ENCODE data around the gene EDC3. TPM values are rescaled to one million over a fixed set of nuclear protein-coding genes. Genes with fewer than 3 reads are reported as not detected.
A peak's percentile ranks its signal among the peaks of the same experiment; 100 is the strongest.
"Not testable (repeated sequence)": the region's sequence is repeated elsewhere in the genome, so short reads cannot be mapped to it uniquely, and the experiment has no call there.

The EDC3 gene
- total RNA-seq, 4 donors from 2014 or later, result 13.6 to 31.8 (median 17.2) TPM

DNA sequence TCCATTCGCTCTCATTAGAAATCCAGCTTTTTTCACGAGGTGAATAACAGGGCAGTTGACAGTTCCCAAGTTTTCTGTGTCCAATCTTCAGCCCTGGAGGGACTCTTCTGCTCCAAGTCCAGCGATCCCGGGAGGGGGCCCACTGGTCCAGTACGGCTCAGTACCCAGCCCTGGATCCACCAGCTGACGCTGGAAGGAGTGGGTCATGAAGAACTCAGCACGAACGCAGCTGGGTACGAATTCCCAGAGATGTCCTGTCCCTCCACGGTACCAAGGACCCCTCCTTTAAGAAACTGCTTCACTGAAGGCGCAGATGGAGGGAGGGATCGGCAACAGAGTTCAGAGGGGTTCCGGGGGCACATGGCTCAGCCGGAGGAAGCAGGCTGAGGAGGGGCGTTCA, 96.7 kb downstream of the EDC3 start:
- peaks cover 0 to 37% (median 10%) of the 10 kb centered on the region in 3 donors for H3K4me1 ChIP-seq
- H3K27ac ChIP-seq, result peak overlapping the region in 3 of 4 donors; percentile 89 to 92 (median 91)
- H3K27me3 ChIP-seq, result no peaks in the 10 kb centered on the region
- peak overlapping the region; percentile 49 to 72 for H3K4me3 ChIP-seq
- no peak for TF ChIP-seq POLR2A (IDR thresholded peaks at IDR 0.05)
- no peak for TF ChIP-seq EP300 (IDR thresholded peaks at IDR 0.05)
- no peak for TF ChIP-seq CTCF (IDR thresholded peaks at IDR 0.05)
- H3K36me3 ChIP-seq, result peaks cover 0 to 22% of the 10 kb centered on the region in 2 donors
- 48% methylated on average over 3 of the region's 15 CpGs; no CpG with 5 or more reads in 1 of the 2 donors for WGBS, 2 donors (ENCODE audit: low coverage in 1 of 2)
- no peaks in the 10 kb centered on the region for H3K9me3 ChIP-seq
- ATAC-seq, result no peak

DNA sequence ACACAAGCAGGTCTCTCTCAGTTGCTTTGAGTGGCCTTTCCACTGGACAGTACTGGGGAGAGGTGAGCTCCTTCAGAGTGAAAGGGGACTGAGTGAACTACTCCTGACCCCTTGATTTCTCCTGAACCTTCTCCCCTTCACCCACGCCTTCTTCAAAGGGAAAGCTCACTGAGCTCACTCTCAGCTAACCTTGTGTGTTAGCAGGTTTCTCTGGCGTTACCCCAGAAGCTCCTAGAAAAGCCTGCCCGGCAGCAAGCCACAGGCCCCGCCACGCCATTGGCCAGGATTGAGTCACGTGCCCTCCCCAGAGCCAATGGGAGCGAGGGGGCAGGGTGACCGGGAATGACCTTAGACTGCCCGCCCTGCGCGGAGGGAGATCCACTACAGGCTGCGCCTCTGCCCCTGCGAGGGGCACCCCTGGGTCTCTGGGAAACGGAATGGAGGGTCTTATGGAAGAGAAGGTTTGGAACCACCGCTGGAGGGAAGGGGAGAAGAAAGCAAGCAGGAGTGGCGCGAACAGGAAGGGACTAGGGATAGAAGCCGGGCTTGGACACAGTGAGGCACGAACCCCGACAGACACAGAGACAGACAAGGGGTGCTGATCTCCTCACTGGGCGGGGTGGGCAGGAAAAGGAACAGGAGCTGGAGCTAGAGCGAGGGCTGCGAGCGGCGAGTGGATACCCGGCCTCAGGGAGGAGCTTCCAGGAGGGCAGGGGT, 97.5 kb downstream of the EDC3 start:
- ATAC-seq, result peak; percentile 99

GRCh38 chr15:74597146-74597705, 98.6 kb downstream of the EDC3 start:
- H3K9me3 ChIP-seq, H3K27ac ChIP-seq, H3K4me3 ChIP-seq, H3K27me3 ChIP-seq, ATAC-seq: not testable (repeated sequence)
- Histone ChIP-seq H3K36me3 (peaks cover 0 to 41% of the 10 kb centered on the region in 2 donors), H3K4me1 (peaks cover 0 to 37% (median 10%) of the 10 kb centered on the region in 3 donors)
- WGBS, 2 donors (ENCODE audit: low coverage in 1 of 2), result 50% methylated on average over 3 of the region's 16 CpGs; no CpG with 5 or more reads in 1 of the 2 donors

More for the DNA sequence above, 97.5 kb downstream of the EDC3 start:
- H3K36me3 ChIP-seq, result peaks cover 0 to 31% of the 10 kb centered on the region in 2 donors
- peak overlapping the region; percentile 49 to 72 for H3K4me3 ChIP-seq
- H3K27ac ChIP-seq, result peak overlapping the region; percentile 53 to 92 (median 90)
- 0% methylated on average over 1 to 12 of the region's 26 CpGs for WGBS, 2 donors (ENCODE audit: low coverage in 1 of 2)
- H3K27me3 ChIP-seq, result no peaks in the 10 kb centered on the region
- peaks cover 0 to 37% (median 10%) of the 10 kb centered on the region in 3 donors for H3K4me1 ChIP-seq
- no peaks in the 10 kb centered on the region for H3K9me3 ChIP-seq
- TF ChIP-seq POLR2AphosphoS5 (IDR thresholded peaks at IDR 0.05) (peak; percentile 78), EP300 (IDR thresholded peaks at IDR 0.05) (no peak), POLR2A (IDR thresholded peaks at IDR 0.05) (peak; percentile 45 to 65), CTCF (IDR thresholded peaks at IDR 0.05) (no peak)

GRCh38 chr15:74596736-74597135, 99.1 kb downstream of the EDC3 start:
- no CpG with 5 or more reads among the region's 11 CpGs for WGBS, 2 donors (ENCODE audit: low coverage in 1 of 2)
- ATAC-seq, H3K27ac ChIP-seq, H3K4me3 ChIP-seq, H3K9me3 ChIP-seq, H3K27me3 ChIP-seq: not testable (repeated sequence)
- H3K4me1 ChIP-seq, result peaks cover 0 to 37% (median 10%) of the 10 kb centered on the region in 3 donors
- H3K36me3 ChIP-seq, result peaks cover 0 to 46% of the 10 kb centered on the region in 2 donors

- TF ChIP-seq CTCF (IDR thresholded peaks at IDR 0.05) (no peak), POLR2AphosphoS5 (IDR thresholded peaks at IDR 0.05) (no peak), POLR2A (IDR thresholded peaks at IDR 0.05) (no peak), EP300 (IDR thresholded peaks at IDR 0.05) (no peak)
- H3K36me3 ChIP-seq, result peaks cover 0 to 61% of the 10 kb centered on the region in 2 donors
- WGBS, 2 donors (ENCODE audit: low coverage in 1 of 2), result 86 to 93% methylated on average over 1 to 3 of the region's 5 CpGs
These were observed 100.6 kb downstream of the EDC3 start for GRCh38 chr15:74595271-74595670.

GRCh38 chr15:74594455-74594854, 101.4 kb downstream of the EDC3 start:
- WGBS, 2 donors (ENCODE audit: low coverage in 1 of 2), result 100% methylated on average over 2 of the region's 4 CpGs; no CpG with 5 or more reads in 1 of the 2 donors
- TF ChIP-seq EP300 (IDR thresholded peaks at IDR 0.05) (no peak), CTCF (IDR thresholded peaks at IDR 0.05) (no peak), POLR2AphosphoS5 (IDR thresholded peaks at IDR 0.05) (no peak)
- ATAC-seq, result no peak
- Histone ChIP-seq H3K36me3 (peaks cover 0 to 69% of the 10 kb centered on the region in 2 donors), H3K9me3 (no peaks in the 10 kb centered on the region), H3K4me3 (no peak overlapping the region), H3K27ac (no peak overlapping the region), H3K27me3 (no peaks in the 10 kb centered on the region), H3K4me1 (peaks cover 0 to 18% (median 10%) of the 10 kb centered on the region in 3 donors)

More at GRCh38 chr15:74595271-74595670, 100.6 kb downstream of the EDC3 start:
- H3K27ac ChIP-seq, result no peak overlapping the region
- no peak for ATAC-seq
- no peaks in the 10 kb centered on the region for H3K9me3 ChIP-seq
- H3K4me1 ChIP-seq, result peaks cover 0 to 25% (median 10%) of the 10 kb centered on the region in 3 donors
- no peak overlapping the region for H3K4me3 ChIP-seq
- H3K27me3 ChIP-seq, result no peaks in the 10 kb centered on the region
